GM18520 (cell line): ENCODE data around the gene C4orf17.
"Not testable (repeated sequence)": the region's sequence is repeated elsewhere in the genome, so short reads cannot be mapped to it uniquely, and the experiment has no call there.

Experiments
- ATAC-seq: cut with Tn5 transposase; IDR thresholded peaks from one replicate; pipeline ENCODE4 v1.9.1; 2021; ENCODE audit not compliant: unreplicated experiment

The C4orf17 gene

GRCh38 chr4:99510721-99511120, at the start of gene C4orf17:
C4orf17 (plus strand) TSS chr4:99511021; CDS start chr4:99513082, 2,061 bp downstream.
- no peak for ATAC-seq

GRCh38 chr4:99461623-99462401, 49.0 kb upstream of the C4orf17 start:
- no peak for ATAC-seq

GRCh38 chr4:99462875-99463464, 47.9 kb upstream of the C4orf17 start:
- peak; percentile 86 for ATAC-seq

GRCh38 chr4:99463566-99463965, 47.3 kb upstream of the C4orf17 start:
- no peak for ATAC-seq

- no peak for ATAC-seq
Measured at GRCh38 chr4:99467887-99468286, 42.9 kb upstream of the C4orf17 start.

GRCh38 chr4:99468889-99469288, 41.9 kb upstream of the C4orf17 start:
- ATAC-seq, result no peak

- ATAC-seq, result no peak
Measured at GRCh38 chr4:99471349-99471748, 39.5 kb upstream of the C4orf17 start.

- no peak for ATAC-seq
Measured at GRCh38 chr4:99471896-99472295, 38.9 kb upstream of the C4orf17 start.

GRCh38 chr4:99473131-99473530, 37.7 kb upstream of the C4orf17 start:
- no peak for ATAC-seq

GRCh38 chr4:99483636-99484035, 27.2 kb upstream of the C4orf17 start:
- ATAC-seq, result no peak

GRCh38 chr4:99485212-99485611, 25.6 kb upstream of the C4orf17 start:
- ATAC-seq, result no peak

GRCh38 chr4:99486648-99487047, 24.2 kb upstream of the C4orf17 start:
- ATAC-seq, result not testable (repeated sequence)

- no peak for ATAC-seq
Measured at GRCh38 chr4:99490286-99490685, 20.5 kb upstream of the C4orf17 start.

GRCh38 chr4:99504804-99505502, 5.9 kb upstream of the C4orf17 start:
- ATAC-seq, result no peak

GRCh38 chr4:99506781-99507180, 4.0 kb upstream of the C4orf17 start:
- no peak for ATAC-seq

GRCh38 chr4:99507349-99507748, 3.5 kb upstream of the C4orf17 start:
- no peak for ATAC-seq

GRCh38 chr4:99507762-99508161, 3.1 kb upstream of the C4orf17 start:
- ATAC-seq, result no peak

- ATAC-seq, result no peak
Measured at GRCh38 chr4:99518601-99519295, 7.9 kb downstream of the C4orf17 start.

- no peak for ATAC-seq
Measured at GRCh38 chr4:99529228-99529627, 18.4 kb downstream of the C4orf17 start.

- no peak for ATAC-seq
Measured at GRCh38 chr4:99529956-99530355, 19.1 kb downstream of the C4orf17 start.

GRCh38 chr4:99534699-99535098, 23.9 kb downstream of the C4orf17 start:
- ATAC-seq, result not testable (repeated sequence)
